ENCODE results near the gene LSM5. TPM values are rescaled to one million over a fixed set of nuclear protein-coding genes. Genes with fewer than 3 reads are reported as not detected.
"Not testable (repeated sequence)": the region's sequence is repeated elsewhere in the genome, so short reads cannot be mapped to it uniquely, and the experiment has no call there.

The LSM5 gene
- total and polyA plus RNA-seq, 9 of the 15 experiments (the other 6 are each of a cell fraction or from before 2014, with no cell fraction given) = 36.3 to 620 (median 186) TPM

- H2AFZ ChIP-seq (ENCODE audit: low read depth, low read length); H4K20me1 ChIP-seq (replicated peaks; ENCODE audit: control insufficient read depth, insufficient read depth, low read length); H3K27ac ChIP-seq (ENCODE audit: extremely low read depth, low read depth, low read length); DNase-seq (ENCODE audit: extremely low read depth in 1 of 4, low spot score in 3 of 4); H3K9me1 ChIP-seq (ENCODE audit: control insufficient read depth, insufficient read depth, low read length); H3K27me3 ChIP-seq (ENCODE audit: control insufficient read depth in 2 of 2, insufficient read depth in 2 of 2, low read length in 2 of 2); CTCF ChIA-PET (ENCODE audit: low intra/inter-chr PET ratio); H3K9ac ChIP-seq (ENCODE audit: insufficient read depth in 1 of 2, low read depth in 2 of 2, low read length in 2 of 2); H3K4me2 ChIP-seq (ENCODE audit: insufficient read depth, low read length); ATAC-seq; FAIRE-seq; H3K4me3 ChIP-seq; BruUV-seq (replicated peaks); H3K9me3 ChIP-seq (replicated peaks; ENCODE audit: control insufficient read depth, insufficient read depth, low read depth, low read length); in situ Hi-C loops (cut with MboI); POLR2A ChIA-PET: not testable (repeated sequence)
- TF ChIP-seq SMARCA5 (IDR thresholded peaks at IDR 0.05) (peak; percentile 66; the same call in 1 of the 2 replicates), ZNF146 (CRISPR knock-in tag; IDR thresholded peaks at IDR 0.05; ENCODE audit: unreplicated experiment) (peak; percentile 98), KDM1A (IDR thresholded peaks at IDR 0.05) (peak; percentile 63 to 87), BCOR (IDR thresholded peaks at IDR 0.05) (peak; percentile 95), RBM25 (IDR thresholded peaks at IDR 0.05; ENCODE audit: low read depth, low read length, severe bottlenecking) (peak; percentile 3), NFIC (IDR thresholded peaks at IDR 0.05) (0 out of 2 replicates have a peak, but pooled peaks have one; percentile 8), CHAMP1 (IDR thresholded peaks at IDR 0.05) (0 out of 2 replicates have a peak, but pooled peaks have one; percentile 25), ADNP (tag; IDR thresholded peaks at IDR 0.05) (peak; percentile 70), HDAC1 (IDR thresholded peaks at IDR 0.05) (0 out of 4 replicates have a peak, but pooled peaks of 1 of the 2 experiments have one; percentile 22), HDAC2 (IDR thresholded peaks at IDR 0.05) (0 out of 2 replicates have a peak, but pooled peaks have one; percentile 51)
- Histone ChIP-seq H3K36me3 (ENCODE audit: control insufficient read depth, insufficient read depth, low read length) (peaks cover 23% of the 10 kb centered on the region; the same call in 1 of the 3 replicates), H3K4me1 (replicated peaks in 1 of 2; ENCODE audit: control insufficient read depth in 2 of 2, insufficient read depth in 2 of 2, low read length in 2 of 2) (peaks cover 17 to 22% of the 10 kb centered on the region in 2 experiments; a peak in 4 of 5 replicates), H3K79me2 (ENCODE audit: control insufficient read depth, insufficient read depth, low read length) (peaks cover 93% of the 10 kb centered on the region)
- 81% methylated on average over 2 of the region's 2 CpGs for WGBS (ENCODE audit: insufficient coverage, low coverage, missing lambda C conversion rate)
- intact Hi-C loops (cut with micrococcal nuclease) = loop anchor here (5.0 to 10.0 kb wide), 4 partner anchors 43 to 565 kb away; partner anchors contain the start of gene NT5C3A
These were observed 9.6 kb upstream of the LSM5 start for GRCh38 chr7:32499755-32500154.

All from K562 (cell line).